ENCODE results near the gene FKBP9. TPM values are rescaled to one million over a fixed set of nuclear protein-coding genes. Genes with fewer than 3 reads are reported as not detected.

The FKBP9 gene
- total RNA-seq, 1 experiment from 2014 or later: 11.0 TPM

- no peaks in the 10 kb centered on the region for H3K36me3 Mint-ChIP-seq
- ChIA-PET CTCF (interaction anchor here (1.4 kb wide), 1 partner anchor 55 kb away, joined by 3 read pairs; the partner anchor contains the start of gene RP9), POLR2A (no interaction called here)
- no peaks in the 10 kb centered on the region for H3K9me3 Mint-ChIP-seq
- H3K4me3 Mint-ChIP-seq: no peak overlapping the region
- no peak for ATAC-seq
- no peak overlapping the region for H3K27ac Mint-ChIP-seq
- DNase-seq (ENCODE audit: low spot score): no peak
- H3K27me3 Mint-ChIP-seq (ENCODE audit: low read depth): no peaks in the 10 kb centered on the region
- H3K4me1 Mint-ChIP-seq: 0 out of 2 replicates have a peak, but pooled peaks cover 4% of the 10 kb centered on the region
- TF ChIP-seq NFYB (CRISPR knock-in tag; conservative IDR thresholded peaks at IDR 0.05; ENCODE audit: low read depth) (no peak), SMAD4 (CRISPR knock-in tag; IDR thresholded peaks at IDR 0.05) (no peak), ERG (CRISPR knock-in tag; IDR thresholded peaks at IDR 0.05) (no peak), GRHL2 (CRISPR knock-in tag; IDR thresholded peaks at IDR 0.05; ENCODE audit: insufficient replicate concordance, severe bottlenecking) (no peak), CREB1 (CRISPR knock-in tag; IDR thresholded peaks at IDR 0.05) (no peak), ZNF396 (CRISPR knock-in tag; IDR thresholded peaks at IDR 0.05; ENCODE audit: borderline replicate concordance) (no peak), ZNF512 (CRISPR knock-in tag; IDR thresholded peaks at IDR 0.05; ENCODE audit: borderline replicate concordance) (no peak), ZNF317 (CRISPR knock-in tag; IDR thresholded peaks at IDR 0.05; ENCODE audit: borderline replicate concordance, low read depth) (no peak), NR2C2 (CRISPR knock-in tag; IDR thresholded peaks at IDR 0.05) (no peak), ZNF671 (CRISPR knock-in tag; IDR thresholded peaks at IDR 0.05) (no peak), ATF2 (CRISPR knock-in tag; IDR thresholded peaks at IDR 0.05; ENCODE audit: borderline replicate concordance, low read depth) (no peak), PREB (CRISPR knock-in tag; IDR thresholded peaks at IDR 0.05; ENCODE audit: borderline replicate concordance) (no peak), KAT7 (CRISPR knock-in tag; IDR thresholded peaks at IDR 0.05; ENCODE audit: borderline replicate concordance) (no peak)
Measured at GRCh38 chr7:33054261-33054964, 97.2 kb downstream of the FKBP9 start.

- H3K9me3 Mint-ChIP-seq: no peaks in the 10 kb centered on the region
- no peaks in the 10 kb centered on the region for H3K27me3 Mint-ChIP-seq (ENCODE audit: low read depth)
- H3K4me1 Mint-ChIP-seq: peaks cover 4% of the 10 kb centered on the region; the same call in 1 of the 2 replicates
- no peak overlapping the region for H3K27ac Mint-ChIP-seq
- DNase-seq (ENCODE audit: low spot score) (no peak), ATAC-seq (no peak)
- CTCF ChIA-PET: interaction anchor here (0.6 to 1.4 kb wide), 2 partner anchors 54 to 131 kb away, joined by 3 to 8 read pairs; partner anchors contain the start of gene RP9
- TF ChIP-seq GABPB1 (CRISPR knock-in tag; IDR thresholded peaks at IDR 0.05) (no peak), CBFB (CRISPR knock-in tag; IDR thresholded peaks at IDR 0.05; ENCODE audit: low read depth) (no peak), ZBTB43 (CRISPR knock-in tag; IDR thresholded peaks at IDR 0.05) (no peak), ZNF317 (CRISPR knock-in tag; IDR thresholded peaks at IDR 0.05; ENCODE audit: borderline replicate concordance, low read depth) (no peak), MAX (CRISPR knock-in tag; IDR thresholded peaks at IDR 0.05) (no peak), OVOL2 (CRISPR knock-in tag; IDR thresholded peaks at IDR 0.05; ENCODE audit: borderline replicate concordance) (no peak), ZNF396 (CRISPR knock-in tag; IDR thresholded peaks at IDR 0.05; ENCODE audit: borderline replicate concordance) (no peak), ELF4 (CRISPR knock-in tag; IDR thresholded peaks at IDR 0.05; ENCODE audit: low read depth) (no peak), ZNF671 (CRISPR knock-in tag; IDR thresholded peaks at IDR 0.05) (no peak), ZNF138 (CRISPR knock-in tag; conservative IDR thresholded peaks at IDR 0.05) (no peak), USF1 (CRISPR knock-in tag; IDR thresholded peaks at IDR 0.05) (no peak), ATF3 (CRISPR knock-in tag; conservative IDR thresholded peaks at IDR 0.05) (no peak), JUN (CRISPR knock-in tag; IDR thresholded peaks at IDR 0.05) (no peak), ESRRA (CRISPR knock-in tag; IDR thresholded peaks at IDR 0.05; ENCODE audit: borderline replicate concordance) (no peak), IRF1 (CRISPR knock-in tag; IDR thresholded peaks at IDR 0.05) (no peak)
- no peak overlapping the region for H3K4me3 Mint-ChIP-seq
- no peaks in the 10 kb centered on the region for H3K36me3 Mint-ChIP-seq
- POLR2A ChIA-PET: no interaction called here
Measured at GRCh38 chr7:33055158-33055557, 97.9 kb downstream of the FKBP9 start.

Measured in WTC11 (cell line).